H9 (cell line): Measurements from ENCODE around the gene IGSF10. TPM values are rescaled to one million over a fixed set of nuclear protein-coding genes. Genes with fewer than 3 reads are reported as not detected.
A peak's percentile ranks its signal among the peaks of the same experiment; 100 is the strongest.

Experiments used
- DNase-seq: peaks from one replicate; pipeline ENCODE4 v3.0.0-alpha.2; 2017
- H2AFZ ChIP-seq: one replicate; pipeline ENCODE4 v1.6.1; 2013; ENCODE audit warnings: mild to moderate bottlenecking, low read length, control low read depth, moderate library complexity
- H2AK5ac ChIP-seq: 2 replicates; pipeline ENCODE4 v1.6.1; 2013; ENCODE audit warnings: low read length, control low read depth, mixed read lengths; ENCODE audit not compliant: insufficient read length
- H2BK120ac ChIP-seq: one replicate; pipeline ENCODE4 v1.6.1; 2013; ENCODE audit warnings: low read depth, mild to moderate bottlenecking, low read length, control low read depth, inconsistent platforms; ENCODE audit not compliant: poor library complexity, severe bottlenecking
- H2BK12ac ChIP-seq: 2 replicates; pipeline ENCODE4 v1.6.1; 2013; ENCODE audit warnings: low read length, control low read depth, mixed read lengths, low read depth; ENCODE audit not compliant: insufficient read length
- H2BK15ac ChIP-seq: 2 replicates; pipeline ENCODE4 v1.6.1; 2013; ENCODE audit warnings: low read depth, low read length, control low read depth
- H2BK20ac ChIP-seq: one replicate; pipeline ENCODE4 v1.6.1; 2013; ENCODE audit warnings: low read depth, mild to moderate bottlenecking, low read length, control low read depth, inconsistent platforms; ENCODE audit not compliant: poor library complexity, severe bottlenecking
- H2BK5ac ChIP-seq: 2 replicates; pipeline ENCODE4 v1.6.1; 2013; ENCODE audit warnings: low read length, control low read depth, mixed read lengths; ENCODE audit not compliant: insufficient read length
- H3K14ac ChIP-seq: 2 replicates; pipeline ENCODE4 v1.6.1; 2013; ENCODE audit warnings: low read length, control low read depth; ENCODE audit not compliant: insufficient read depth
- H3K18ac ChIP-seq: 2 replicates; pipeline ENCODE4 v1.6.1; 2013; ENCODE audit warnings: low read depth, mild to moderate bottlenecking, mixed read lengths, low read length, control low read depth; ENCODE audit not compliant: insufficient read length
- H3K23ac ChIP-seq: 2 replicates; pipeline ENCODE4 v1.6.1; 2013; ENCODE audit warnings: low read length, control low read depth, mixed read lengths, low read depth; ENCODE audit not compliant: insufficient read length
- H3K23me2 ChIP-seq: 2 replicates; pipeline ENCODE4 v1.6.1; 2013; ENCODE audit warnings: low read depth, mild to moderate bottlenecking, mixed read lengths, low read length, control low read depth; ENCODE audit not compliant: insufficient read length, poor library complexity, severe bottlenecking
- H3K27ac ChIP-seq: 2 replicates; pipeline ENCODE4 v1.5.1; 2013; ENCODE audit warnings: low read length, control low read depth, mixed read lengths, low read depth; ENCODE audit not compliant: insufficient read length
- H3K27me3 ChIP-seq: 2 replicates; pipeline ENCODE4 v1.6.1; 2013; ENCODE audit warnings: low read length, control low read depth, inconsistent platforms; ENCODE audit not compliant: insufficient read depth
- H3K4ac ChIP-seq: 2 replicates; pipeline ENCODE4 v1.6.1; 2013; ENCODE audit warnings: low read depth, mild to moderate bottlenecking, control low read depth, inconsistent platforms, low read length, moderate library complexity
- H3K4me1 ChIP-seq: 2 replicates; pipeline ENCODE4 v1.6.1; 2013; ENCODE audit warnings: low read length, control low read depth, inconsistent platforms; ENCODE audit not compliant: insufficient read depth
- H3K4me2 ChIP-seq: 2 replicates; pipeline ENCODE4 v1.6.1; 2013; ENCODE audit warnings: low read length, control low read depth, mixed read lengths; ENCODE audit not compliant: insufficient read length, insufficient read depth
- H3K56ac ChIP-seq: 2 replicates; pipeline ENCODE4 v1.6.1; 2013; ENCODE audit warnings: low read depth, mild to moderate bottlenecking, mixed read lengths, low read length, control low read depth; ENCODE audit not compliant: insufficient read length
- H3K79me1 ChIP-seq: 2 replicates; pipeline ENCODE4 v1.6.1; 2013; ENCODE audit warnings: low read depth, mild to moderate bottlenecking, moderate library complexity, low read length, control low read depth, inconsistent platforms; ENCODE audit not compliant: insufficient read depth, poor library complexity, severe bottlenecking
- H3K79me2 ChIP-seq: 2 replicates; pipeline ENCODE4 v1.6.1; 2013; ENCODE audit warnings: low read length, control low read depth, inconsistent platforms; ENCODE audit not compliant: insufficient read depth
- H3K9ac ChIP-seq: 2 replicates; pipeline ENCODE4 v1.6.1; 2013; ENCODE audit warnings: low read length, control low read depth, mixed read lengths; ENCODE audit not compliant: insufficient read length; ENCODE audit errors: extremely low read depth
- H3K9me3 ChIP-seq: one replicate; pipeline ENCODE4 v1.6.1; 2013; ENCODE audit warnings: low read depth, low read length, inconsistent platforms; ENCODE audit not compliant: control insufficient read depth
- H3T11ph ChIP-seq: one replicate; pipeline ENCODE4 v1.6.1; 2013; ENCODE audit warnings: mild to moderate bottlenecking, low read length, control low read depth, inconsistent platforms
- H4K20me1 ChIP-seq: one replicate; pipeline ENCODE4 v1.6.1; 2013; ENCODE audit not compliant: control insufficient read depth, insufficient read length, insufficient read depth
- H4K5ac ChIP-seq: 2 replicates; pipeline ENCODE4 v1.6.1; 2013; ENCODE audit warnings: low read depth, mild to moderate bottlenecking, mixed read lengths, low read length, control low read depth; ENCODE audit not compliant: insufficient read length
- H4K8ac ChIP-seq: replicated peaks from 2 replicates; pipeline ENCODE4 v1.6.1; 2013; ENCODE audit warnings: low read length, control low read depth, mixed read lengths, low read depth; ENCODE audit not compliant: insufficient read length
- H4K91ac ChIP-seq: 2 replicates; pipeline ENCODE4 v1.6.1; 2013; ENCODE audit warnings: low read depth, mild to moderate bottlenecking, moderate library complexity, mixed read lengths, low read length, control low read depth; ENCODE audit not compliant: insufficient read length
- H3K27ac Mint-ChIP-seq, 3 experiments: 2 replicates in 2 of 3; 3 replicates in 1 of 3; pipeline ENCODE4 v1.8.0; 2020 to 2021; ENCODE audit warnings: mixed read lengths in 3 of 3, mild to moderate bottlenecking in 1 of 3, moderate library complexity in 1 of 3
- H3K27me3 Mint-ChIP-seq: 2 replicates; pipeline ENCODE4 v1.8.0; 2021; ENCODE audit warnings: low read depth, mild to moderate bottlenecking, moderate library complexity, mixed read lengths
- H3K36me3 Mint-ChIP-seq, 3 experiments: 2 replicates in 2 of 3; 3 replicates in 1 of 3; pipeline ENCODE4 v1.8.0; 2020 to 2021; ENCODE audit warnings: low read depth in 3 of 3, mixed read lengths in 3 of 3; ENCODE audit not compliant: insufficient read depth in 1 of 3
- H3K4me1 Mint-ChIP-seq, 2 experiments: 2 replicates each; pipeline ENCODE4 v1.8.0; 2020; ENCODE audit warnings: mixed read lengths in 2 of 2
- H3K4me3 Mint-ChIP-seq, 2 experiments: 2 replicates in 1 of 2; 3 replicates in 1 of 2; pipeline ENCODE4 v1.8.0; 2020 to 2021; ENCODE audit warnings: mild to moderate bottlenecking in 2 of 2, mixed read lengths in 2 of 2, moderate library complexity in 1 of 2
- H3K9me3 Mint-ChIP-seq, 2 experiments: 2 replicates in 1 of 2; 3 replicates in 1 of 2; pipeline ENCODE4 v1.8.0; 2020; ENCODE audit warnings: mild to moderate bottlenecking in 2 of 2, mixed read lengths in 2 of 2, moderate library complexity in 1 of 2
- CTCF ChIP-seq: fragments of 200-600 bp; sonication (generic); conservative IDR thresholded peaks from 3 replicates; pipeline ENCODE4 v1.8.0; 2021; ENCODE audit warnings: antibody characterized with exemption, mild to moderate bottlenecking
- WGBS: extraction: QIAGEN DNeasy Blood & Tissue Kit; methylation state at CpG from one replicate; pipeline ENCODE4 v1.1.7; 2013; ENCODE audit warnings: missing lambda C conversion rate, low lambda C conversion rate, mixed read lengths; ENCODE audit not compliant: insufficient read length; ENCODE audit errors: extremely low coverage; 5-methylcytosine and 5-hydroxymethylcytosine counted together
- total RNA-seq: library from RNA; stranded (reverse); gene quantifications from 2 replicates; pipeline ENCODE4 v1.2.1, GENCODE V29; 2021

Gene IGSF10
- total RNA-seq, 1 experiment from 2014 or later: 0.20 TPM

GRCh38 chr3:151468284-151468917, 7.5 kb upstream of the IGSF10 start:
- H3K9ac ChIP-seq: no peak overlapping the region
- peaks cover 0 to 2% of the 10 kb centered on the region in 2 experiments; a peak in 1 of 5 replicates for H3K9me3 Mint-ChIP-seq
- no peak overlapping the region for H2BK120ac ChIP-seq
- peak; percentile 91 for TF ChIP-seq CTCF
- no peak overlapping the region for H2BK20ac ChIP-seq
- no peak overlapping the region for H2BK12ac ChIP-seq
- no peaks in the 10 kb centered on the region for H3K79me1 ChIP-seq
- H2AK5ac ChIP-seq: no peak overlapping the region
- H3K4me2 ChIP-seq: no peak overlapping the region
- no peak overlapping the region for H3K18ac ChIP-seq
- H3K23me2 ChIP-seq: no peaks in the 10 kb centered on the region
- no peak overlapping the region for H2BK15ac ChIP-seq
- no peak overlapping the region for H3T11ph ChIP-seq
- no peak overlapping the region for H3K4ac ChIP-seq
- no peaks in the 10 kb centered on the region for H3K4me1 ChIP-seq
- H4K91ac ChIP-seq: no peak overlapping the region
- WGBS: no CpG with 5 or more reads among the region's 9 CpGs
- no peak overlapping the region for H3K23ac ChIP-seq
- H3K14ac ChIP-seq: no peak overlapping the region
- H3K4me1 Mint-ChIP-seq: no peaks in the 10 kb centered on the region
- H3K79me2 ChIP-seq: no peaks in the 10 kb centered on the region
- no peak overlapping the region for H3K27ac Mint-ChIP-seq
- no peak overlapping the region for H3K27ac ChIP-seq
- no peak overlapping the region for H2AFZ ChIP-seq
- H3K56ac ChIP-seq: no peak overlapping the region
- H4K20me1 ChIP-seq: no peaks in the 10 kb centered on the region
- no peaks in the 10 kb centered on the region for H3K27me3 ChIP-seq
- DNase-seq: peak; percentile 65
- no peak overlapping the region for H4K5ac ChIP-seq
- no peaks in the 10 kb centered on the region for H3K27me3 Mint-ChIP-seq
- no peaks in the 10 kb centered on the region for H3K9me3 ChIP-seq
- no peaks in the 10 kb centered on the region for H3K36me3 Mint-ChIP-seq
- H3K4me3 Mint-ChIP-seq: no peak overlapping the region
- H4K8ac ChIP-seq: no peak overlapping the region
- H2BK5ac ChIP-seq: no peak overlapping the region
